Measurements from ENCODE around the gene NTRK2.

Gene NTRK2

DNA sequence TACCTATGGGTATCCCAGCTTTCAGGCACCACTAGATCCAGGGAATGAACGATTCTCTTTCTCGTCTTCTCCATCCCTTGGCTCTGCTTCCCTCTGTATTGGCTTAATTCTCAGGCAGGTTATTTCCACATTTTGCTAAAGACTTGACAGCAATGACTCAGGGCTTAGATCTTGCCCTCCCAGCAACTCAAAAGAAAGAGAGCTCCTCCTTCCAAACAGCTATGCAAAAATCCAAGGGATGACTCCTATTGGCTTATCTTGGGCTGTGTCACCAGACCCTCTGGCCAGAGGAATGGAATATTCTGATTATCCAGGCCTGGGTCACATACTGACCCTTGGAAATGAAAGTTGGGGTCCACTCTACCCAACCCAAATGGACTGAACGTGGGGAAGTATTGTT lies 270.2 kb downstream of the NTRK2 start:
- TF ChIP-seq ZNF70 (CRISPR knock-in tag; IDR thresholded peaks at IDR 0.05) (no peak), ISL1 (CRISPR knock-in tag; IDR thresholded peaks at IDR 0.05) (no peak)
- TF ChIP-seq, protein P1, sequence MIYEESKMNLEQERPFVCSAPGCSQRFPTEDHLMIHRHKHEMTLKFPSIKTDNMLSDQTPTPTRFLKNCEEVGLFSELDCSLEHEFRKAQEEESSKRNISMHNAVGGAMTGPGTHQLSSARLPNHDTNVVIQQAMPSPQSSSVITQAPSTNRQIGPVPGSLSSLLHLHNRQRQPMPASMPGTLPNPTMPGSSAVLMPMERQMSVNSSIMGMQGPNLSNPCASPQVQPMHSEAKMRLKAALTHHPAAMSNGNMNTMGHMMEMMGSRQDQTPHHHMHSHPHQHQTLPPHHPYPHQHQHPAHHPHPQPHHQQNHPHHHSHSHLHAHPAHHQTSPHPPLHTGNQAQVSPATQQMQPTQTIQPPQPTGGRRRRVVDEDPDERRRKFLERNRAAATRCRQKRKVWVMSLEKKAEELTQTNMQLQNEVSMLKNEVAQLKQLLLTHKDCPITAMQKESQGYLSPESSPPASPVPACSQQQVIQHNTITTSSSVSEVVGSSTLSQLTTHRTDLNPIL (CRISPR knock-in tag; IDR thresholded peaks at IDR 0.05; ENCODE audit: low read depth) = no peak
- no peak for ATAC-seq

DNA sequence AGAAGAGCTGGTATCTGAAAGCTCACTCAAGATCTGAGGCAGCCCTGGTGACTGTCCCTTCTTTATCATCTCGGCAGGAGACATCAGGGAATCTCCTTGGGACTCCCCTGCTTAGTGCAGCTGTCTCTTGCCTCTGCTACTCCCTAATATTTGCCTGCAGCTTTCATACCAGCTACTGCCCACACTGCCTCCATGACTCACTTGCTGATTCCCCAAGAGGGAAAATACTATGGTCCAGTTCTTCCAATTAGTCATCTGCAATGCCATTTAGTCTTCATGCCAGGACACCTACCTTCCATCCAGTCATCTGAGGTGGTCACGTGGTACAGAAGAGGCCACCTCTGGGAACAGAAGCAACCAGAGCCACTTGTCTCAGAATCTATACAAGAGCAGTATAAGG lies 270.8 kb downstream of the NTRK2 start:
- TF ChIP-seq TCF4 (CRISPR knock-in tag; IDR thresholded peaks at IDR 0.05; ENCODE audit: borderline replicate concordance) (no peak), ZC3H10 (CRISPR knock-in tag; IDR thresholded peaks at IDR 0.05) (no peak), PPARA (CRISPR knock-in tag; IDR thresholded peaks at IDR 0.05; ENCODE audit: borderline replicate concordance) (no peak), ZNF565 (CRISPR knock-in tag; conservative IDR thresholded peaks at IDR 0.05; ENCODE audit: low read depth) (no peak), ZFP30 (CRISPR knock-in tag; IDR thresholded peaks at IDR 0.05) (no peak), BACH2 (CRISPR knock-in tag; IDR thresholded peaks at IDR 0.05; ENCODE audit: borderline replicate concordance) (no peak), CSDC2 (CRISPR knock-in tag; IDR thresholded peaks at IDR 0.05) (no peak), ESRRG (CRISPR knock-in tag; IDR thresholded peaks at IDR 0.05) (no peak), ARNTL (CRISPR knock-in tag; IDR thresholded peaks at IDR 0.05; ENCODE audit: borderline replicate concordance, low read depth) (no peak)
- TF ChIP-seq, protein P1 (CRISPR knock-in tag; IDR thresholded peaks at IDR 0.05; ENCODE audit: low read depth) = no peak
- TF ChIP-seq, protein P2, sequence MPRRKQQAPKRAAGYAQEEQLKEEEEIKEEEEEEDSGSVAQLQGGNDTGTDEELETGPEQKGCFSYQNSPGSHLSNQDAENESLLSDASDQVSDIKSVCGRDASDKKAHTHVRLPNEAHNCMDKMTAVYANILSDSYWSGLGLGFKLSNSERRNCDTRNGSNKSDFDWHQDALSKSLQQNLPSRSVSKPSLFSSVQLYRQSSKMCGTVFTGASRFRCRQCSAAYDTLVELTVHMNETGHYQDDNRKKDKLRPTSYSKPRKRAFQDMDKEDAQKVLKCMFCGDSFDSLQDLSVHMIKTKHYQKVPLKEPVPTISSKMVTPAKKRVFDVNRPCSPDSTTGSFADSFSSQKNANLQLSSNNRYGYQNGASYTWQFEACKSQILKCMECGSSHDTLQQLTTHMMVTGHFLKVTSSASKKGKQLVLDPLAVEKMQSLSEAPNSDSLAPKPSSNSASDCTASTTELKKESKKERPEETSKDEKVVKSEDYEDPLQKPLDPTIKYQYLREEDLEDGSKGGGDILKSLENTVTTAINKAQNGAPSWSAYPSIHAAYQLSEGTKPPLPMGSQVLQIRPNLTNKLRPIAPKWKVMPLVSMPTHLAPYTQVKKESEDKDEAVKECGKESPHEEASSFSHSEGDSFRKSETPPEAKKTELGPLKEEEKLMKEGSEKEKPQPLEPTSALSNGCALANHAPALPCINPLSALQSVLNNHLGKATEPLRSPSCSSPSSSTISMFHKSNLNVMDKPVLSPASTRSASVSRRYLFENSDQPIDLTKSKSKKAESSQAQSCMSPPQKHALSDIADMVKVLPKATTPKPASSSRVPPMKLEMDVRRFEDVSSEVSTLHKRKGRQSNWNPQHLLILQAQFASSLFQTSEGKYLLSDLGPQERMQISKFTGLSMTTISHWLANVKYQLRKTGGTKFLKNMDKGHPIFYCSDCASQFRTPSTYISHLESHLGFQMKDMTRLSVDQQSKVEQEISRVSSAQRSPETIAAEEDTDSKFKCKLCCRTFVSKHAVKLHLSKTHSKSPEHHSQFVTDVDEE (CRISPR knock-in tag; IDR thresholded peaks at IDR 0.05) = no peak
- TF ChIP-seq, protein P3, sequence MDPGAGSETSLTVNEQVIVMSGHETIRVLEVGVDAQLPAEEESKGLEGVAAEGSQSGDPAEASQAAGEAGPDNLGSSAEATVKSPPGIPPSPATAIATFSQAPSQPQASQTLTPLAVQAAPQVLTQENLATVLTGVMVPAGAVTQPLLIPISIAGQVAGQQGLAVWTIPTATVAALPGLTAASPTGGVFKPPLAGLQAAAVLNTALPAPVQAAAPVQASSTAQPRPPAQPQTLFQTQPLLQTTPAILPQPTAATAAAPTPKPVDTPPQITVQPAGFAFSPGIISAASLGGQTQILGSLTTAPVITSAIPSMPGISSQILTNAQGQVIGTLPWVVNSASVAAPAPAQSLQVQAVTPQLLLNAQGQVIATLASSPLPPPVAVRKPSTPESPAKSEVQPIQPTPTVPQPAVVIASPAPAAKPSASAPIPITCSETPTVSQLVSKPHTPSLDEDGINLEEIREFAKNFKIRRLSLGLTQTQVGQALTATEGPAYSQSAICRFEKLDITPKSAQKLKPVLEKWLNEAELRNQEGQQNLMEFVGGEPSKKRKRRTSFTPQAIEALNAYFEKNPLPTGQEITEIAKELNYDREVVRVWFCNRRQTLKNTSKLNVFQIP (CRISPR knock-in tag; IDR thresholded peaks at IDR 0.05; ENCODE audit: borderline replicate concordance, low read depth) = no peak
- TF ChIP-seq, protein P4, sequence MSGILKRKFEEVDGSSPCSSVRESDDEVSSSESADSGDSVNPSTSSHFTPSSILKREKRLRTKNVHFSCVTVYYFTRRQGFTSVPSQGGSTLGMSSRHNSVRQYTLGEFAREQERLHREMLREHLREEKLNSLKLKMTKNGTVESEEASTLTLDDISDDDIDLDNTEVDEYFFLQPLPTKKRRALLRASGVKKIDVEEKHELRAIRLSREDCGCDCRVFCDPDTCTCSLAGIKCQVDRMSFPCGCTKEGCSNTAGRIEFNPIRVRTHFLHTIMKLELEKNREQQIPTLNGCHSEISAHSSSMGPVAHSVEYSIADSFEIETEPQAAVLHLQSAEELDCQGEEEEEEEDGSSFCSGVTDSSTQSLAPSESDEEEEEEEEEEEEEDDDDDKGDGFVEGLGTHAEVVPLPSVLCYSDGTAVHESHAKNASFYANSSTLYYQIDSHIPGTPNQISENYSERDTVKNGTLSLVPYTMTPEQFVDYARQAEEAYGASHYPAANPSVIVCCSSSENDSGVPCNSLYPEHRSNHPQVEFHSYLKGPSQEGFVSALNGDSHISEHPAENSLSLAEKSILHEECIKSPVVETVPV (CRISPR knock-in tag; IDR thresholded peaks at IDR 0.05) = no peak
- TF ChIP-seq, protein P5, sequence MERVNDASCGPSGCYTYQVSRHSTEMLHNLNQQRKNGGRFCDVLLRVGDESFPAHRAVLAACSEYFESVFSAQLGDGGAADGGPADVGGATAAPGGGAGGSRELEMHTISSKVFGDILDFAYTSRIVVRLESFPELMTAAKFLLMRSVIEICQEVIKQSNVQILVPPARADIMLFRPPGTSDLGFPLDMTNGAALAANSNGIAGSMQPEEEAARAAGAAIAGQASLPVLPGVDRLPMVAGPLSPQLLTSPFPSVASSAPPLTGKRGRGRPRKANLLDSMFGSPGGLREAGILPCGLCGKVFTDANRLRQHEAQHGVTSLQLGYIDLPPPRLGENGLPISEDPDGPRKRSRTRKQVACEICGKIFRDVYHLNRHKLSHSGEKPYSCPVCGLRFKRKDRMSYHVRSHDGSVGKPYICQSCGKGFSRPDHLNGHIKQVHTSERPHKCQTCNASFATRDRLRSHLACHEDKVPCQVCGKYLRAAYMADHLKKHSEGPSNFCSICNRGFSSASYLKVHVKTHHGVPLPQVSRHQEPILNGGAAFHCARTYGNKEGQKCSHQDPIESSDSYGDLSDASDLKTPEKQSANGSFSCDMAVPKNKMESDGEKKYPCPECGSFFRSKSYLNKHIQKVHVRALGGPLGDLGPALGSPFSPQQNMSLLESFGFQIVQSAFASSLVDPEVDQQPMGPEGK (CRISPR knock-in tag; IDR thresholded peaks at IDR 0.05; ENCODE audit: borderline replicate concordance) = no peak
- no peak for ATAC-seq

DNA sequence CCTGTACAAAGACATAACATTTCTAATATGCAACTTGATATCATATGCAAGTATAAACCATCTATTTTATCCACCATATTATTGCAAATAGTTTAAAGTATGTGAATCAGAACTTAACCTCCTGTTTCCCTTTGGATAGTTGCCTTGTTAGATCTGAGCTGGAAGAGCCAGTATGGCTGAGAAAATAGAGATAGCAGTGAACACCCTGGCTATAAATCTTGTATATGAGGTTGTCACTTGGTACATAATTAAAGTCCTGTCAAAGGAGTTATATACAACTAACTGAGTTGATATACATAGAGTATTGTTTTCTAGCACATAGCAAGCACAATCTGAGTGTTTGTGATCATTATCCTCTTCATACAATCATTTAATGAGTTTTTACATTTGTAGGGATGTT lies 272.3 kb downstream of the NTRK2 start:
- ATAC-seq = no peak
- no peak for TF ChIP-seq ZNF70 (CRISPR knock-in tag; IDR thresholded peaks at IDR 0.05)
- TF ChIP-seq TCF4 (CRISPR knock-in tag; IDR thresholded peaks at IDR 0.05; ENCODE audit: borderline replicate concordance) = no peak
- TF ChIP-seq TOX (CRISPR knock-in tag; IDR thresholded peaks at IDR 0.05; ENCODE audit: borderline replicate concordance) = no peak
- TF ChIP-seq ZFP3 (CRISPR knock-in tag; IDR thresholded peaks at IDR 0.05) = no peak
- TF ChIP-seq, protein P3 (CRISPR knock-in tag; IDR thresholded peaks at IDR 0.05; ENCODE audit: borderline replicate concordance, low read depth) = no peak
- TF ChIP-seq SNAI2 (CRISPR knock-in tag; IDR thresholded peaks at IDR 0.05) = no peak
- TF ChIP-seq, protein P2 (CRISPR knock-in tag; IDR thresholded peaks at IDR 0.05) = no peak
- TF ChIP-seq BACH2 (CRISPR knock-in tag; IDR thresholded peaks at IDR 0.05; ENCODE audit: borderline replicate concordance) = no peak
- TF ChIP-seq RARB (CRISPR knock-in tag; IDR thresholded peaks at IDR 0.05) = no peak
- no peak for TF ChIP-seq PPARA (CRISPR knock-in tag; IDR thresholded peaks at IDR 0.05; ENCODE audit: borderline replicate concordance)
- TF ChIP-seq ESRRG (CRISPR knock-in tag; IDR thresholded peaks at IDR 0.05) = no peak
